ENCODE data around the gene GNB5.
A peak's percentile ranks its signal among the peaks of the same experiment; 100 is the strongest.

GNB5 gene

DNA sequence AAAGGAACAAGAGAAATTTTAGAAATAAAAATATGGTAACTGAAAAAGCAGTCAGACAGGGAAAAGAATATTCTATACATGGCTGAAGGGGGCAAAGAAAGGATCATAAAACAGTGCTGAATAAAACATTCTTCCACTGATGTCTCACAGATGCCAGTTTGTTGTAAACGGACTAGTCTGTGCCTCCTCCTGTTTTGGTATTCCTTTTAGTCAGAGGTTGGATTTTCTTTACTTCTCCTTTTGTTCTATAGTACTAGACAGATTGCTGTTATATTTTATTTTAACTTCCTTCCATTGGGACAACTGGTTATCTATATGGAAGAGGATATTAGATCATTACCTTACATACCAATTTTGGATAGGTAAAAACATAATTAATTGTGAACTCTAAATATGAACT is 16.0 kb upstream of the GNB5 start:
- DNase-seq (ENCODE audit: low spot score) = no peak

DNA sequence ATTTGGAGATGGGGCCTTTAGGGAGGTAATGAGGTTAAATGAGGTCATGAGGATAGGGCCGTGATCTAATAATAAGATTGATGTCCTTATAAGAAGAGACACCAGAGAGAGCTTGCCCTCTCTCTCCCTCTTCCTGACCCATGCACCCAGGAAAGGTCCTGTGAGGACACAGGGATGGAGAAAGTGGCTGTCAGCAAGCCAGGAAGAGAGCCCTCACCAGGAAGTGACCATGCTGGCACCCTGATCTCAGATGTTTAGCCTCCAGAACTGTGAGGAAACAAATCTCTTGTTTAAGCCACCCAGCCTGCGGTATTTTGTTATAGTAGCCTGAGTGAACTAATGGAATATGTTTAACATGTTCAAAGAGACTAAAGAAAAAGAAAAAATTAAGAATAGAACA is 15.3 kb upstream of the GNB5 start:
- DNase-seq (ENCODE audit: low spot score) = no peak

DNA sequence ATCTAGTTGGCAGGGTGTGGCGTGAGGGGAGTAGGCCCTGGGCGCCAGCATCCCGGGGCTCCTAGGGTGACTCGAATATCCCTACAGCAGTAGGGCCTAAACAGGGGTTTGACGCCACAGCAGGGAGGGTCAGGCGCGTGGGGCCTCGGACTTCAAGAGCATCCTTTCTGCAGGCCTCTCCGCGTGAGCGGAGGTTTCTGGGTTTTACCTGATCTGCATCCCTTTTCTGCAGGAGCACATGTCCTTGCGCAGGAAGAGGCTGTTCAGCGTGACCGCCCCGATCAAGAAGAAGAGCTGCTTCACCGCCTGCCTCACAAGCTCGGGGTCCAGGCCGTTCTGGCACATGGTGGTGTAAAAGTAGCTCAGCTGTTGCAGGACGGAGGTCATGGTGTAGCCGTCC is 13.5 kb upstream of the GNB5 start:
- DNase-seq (ENCODE audit: low spot score) = no peak

DNA sequence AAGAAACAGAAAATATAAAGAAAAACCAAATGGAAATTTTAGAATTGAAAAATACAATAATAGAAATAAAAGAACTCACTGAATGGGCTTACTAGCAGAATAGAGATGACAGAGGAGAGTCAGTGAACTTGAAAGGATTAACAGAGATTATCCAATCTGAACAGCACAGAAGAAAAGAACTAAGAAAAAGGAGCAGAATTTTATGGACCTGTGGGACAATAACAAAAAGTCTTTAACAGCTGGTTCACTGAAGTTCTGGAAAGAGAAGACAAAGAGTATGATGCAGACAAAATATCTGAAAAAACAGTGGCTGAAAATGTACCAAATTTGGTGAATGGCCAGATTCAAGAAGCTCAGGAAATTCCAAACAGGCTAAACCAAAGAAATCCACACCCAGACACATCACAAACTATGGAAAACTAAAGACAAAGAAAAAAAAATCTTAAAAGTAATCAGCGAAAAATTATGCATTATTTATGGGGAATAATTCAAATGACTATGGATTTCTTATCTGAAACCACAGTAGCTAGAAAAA is 9.7 kb upstream of the GNB5 start:
- DNase-seq (ENCODE audit: low spot score) = no peak

DNA sequence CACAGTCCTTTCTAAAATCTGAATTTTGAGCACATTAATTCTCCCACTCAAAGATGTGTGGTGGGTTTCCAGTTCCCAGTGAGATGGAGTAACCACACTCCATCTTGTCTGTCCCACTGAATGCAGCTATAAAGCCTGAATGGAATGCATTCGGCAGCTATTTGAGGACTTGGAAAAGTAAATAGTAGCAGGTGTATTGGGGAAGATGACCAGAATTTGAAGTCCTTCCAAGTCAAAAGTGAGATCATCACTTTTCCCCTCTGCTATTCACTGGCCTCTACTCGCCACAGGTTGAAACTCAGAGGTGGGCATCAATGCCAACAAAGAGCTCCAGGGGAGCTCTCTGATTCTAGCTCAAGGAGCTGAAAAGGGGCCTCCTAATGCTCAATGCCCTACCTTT is 8.1 kb upstream of the GNB5 start:
- no peak for DNase-seq (ENCODE audit: low spot score)

DNA sequence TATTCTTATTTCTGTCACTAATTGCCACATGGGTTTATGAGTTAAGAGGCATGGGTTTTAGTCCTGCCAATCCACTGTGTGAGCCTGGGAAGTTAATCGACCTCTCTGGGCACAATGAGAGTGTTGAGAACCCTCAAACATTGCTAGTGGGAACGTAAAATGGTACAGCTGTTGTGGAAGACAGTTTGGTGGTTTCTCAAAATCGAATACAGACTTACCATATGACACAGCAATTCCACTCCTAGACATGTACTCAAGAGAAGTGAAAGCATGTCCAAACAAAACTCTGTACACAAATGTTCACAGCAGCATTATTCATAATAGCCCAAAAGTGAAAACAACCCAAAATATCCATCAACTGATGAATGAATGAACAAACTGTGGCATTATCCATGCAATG is 5.7 kb upstream of the GNB5 start:
- DNase-seq (ENCODE audit: low spot score) = no peak

DNA sequence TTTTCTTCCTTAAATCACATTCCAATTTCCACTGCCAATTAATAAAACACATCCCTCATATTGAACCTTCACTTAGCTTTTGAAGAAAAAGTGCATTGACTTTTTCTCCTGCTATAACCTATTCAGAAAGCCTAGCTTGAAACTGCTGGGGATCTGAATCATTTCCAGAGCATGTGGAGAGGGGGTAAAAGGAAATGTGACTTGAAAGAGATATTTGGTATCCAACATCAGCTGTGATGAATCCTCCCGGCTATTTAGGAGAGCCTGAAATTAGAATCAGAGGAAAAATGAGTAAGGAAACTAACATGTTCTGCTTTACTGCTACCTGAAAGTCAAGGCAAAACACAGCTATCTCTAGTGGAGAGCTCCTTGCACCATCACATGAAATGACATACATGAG is 2.6 kb upstream of the GNB5 start:
- DNase-seq (ENCODE audit: low spot score) = no peak

DNA sequence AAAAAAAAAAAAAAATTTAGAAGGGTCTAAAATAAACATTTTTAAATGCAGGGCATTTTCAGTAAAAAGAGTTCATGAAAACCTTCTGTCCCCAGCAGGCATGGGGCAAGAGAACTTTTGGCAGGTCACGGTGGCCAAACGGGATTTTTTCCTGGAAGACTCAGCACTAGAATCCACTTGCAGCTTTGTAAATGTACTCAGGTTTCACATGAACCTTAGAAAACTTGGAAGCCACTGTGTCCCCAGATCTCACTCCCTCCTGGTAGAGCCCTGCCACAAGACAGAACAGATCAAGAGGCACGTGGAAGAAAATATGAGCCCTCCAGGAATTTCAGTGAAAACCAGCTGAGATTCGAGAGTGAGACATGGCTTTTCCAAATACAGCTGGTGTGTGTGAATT is 2.1 kb upstream of the GNB5 start:
- no peak for DNase-seq (ENCODE audit: low spot score)

DNA sequence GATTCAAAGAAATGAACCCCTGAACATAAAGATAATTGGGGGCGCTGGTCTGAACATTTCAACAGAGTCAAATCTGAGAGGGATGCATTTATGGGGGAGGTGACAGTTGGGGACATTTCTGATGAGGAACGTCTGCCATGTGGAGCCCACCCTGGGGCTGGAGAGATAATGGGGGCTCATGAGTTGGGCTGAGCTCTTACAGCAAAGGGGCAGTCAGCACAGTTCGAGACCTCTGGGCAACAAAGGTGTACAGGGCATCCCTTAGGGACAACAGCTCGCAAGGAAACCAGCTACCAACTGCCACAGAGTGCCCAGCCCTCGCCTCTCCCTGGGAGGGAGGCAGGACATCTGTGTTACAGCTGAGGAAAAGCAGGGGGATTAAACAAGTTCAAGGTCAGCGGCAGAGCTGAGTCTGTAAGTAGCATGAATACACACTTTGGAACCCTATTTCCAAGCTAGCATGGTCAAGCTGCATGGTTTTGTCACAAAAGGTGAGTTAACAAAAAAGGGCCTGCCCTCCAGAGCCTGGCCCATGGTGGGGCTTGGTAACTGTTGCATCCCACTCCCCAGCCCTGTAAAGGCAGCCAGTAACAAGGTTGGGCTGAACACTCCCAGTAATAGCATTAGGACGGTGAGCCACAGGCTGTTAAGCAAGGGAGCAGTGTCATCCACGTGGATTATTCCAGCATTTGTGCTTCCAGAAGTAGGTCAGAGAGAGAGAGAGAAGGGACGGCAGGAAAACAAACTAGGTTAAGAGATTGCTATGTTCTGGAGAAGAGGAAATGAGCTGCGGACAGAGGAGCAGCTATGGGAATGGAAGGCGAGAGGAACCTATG is 4.3 kb downstream of the GNB5 start:
- peak; percentile 70 for DNase-seq (ENCODE audit: low spot score)

DNA sequence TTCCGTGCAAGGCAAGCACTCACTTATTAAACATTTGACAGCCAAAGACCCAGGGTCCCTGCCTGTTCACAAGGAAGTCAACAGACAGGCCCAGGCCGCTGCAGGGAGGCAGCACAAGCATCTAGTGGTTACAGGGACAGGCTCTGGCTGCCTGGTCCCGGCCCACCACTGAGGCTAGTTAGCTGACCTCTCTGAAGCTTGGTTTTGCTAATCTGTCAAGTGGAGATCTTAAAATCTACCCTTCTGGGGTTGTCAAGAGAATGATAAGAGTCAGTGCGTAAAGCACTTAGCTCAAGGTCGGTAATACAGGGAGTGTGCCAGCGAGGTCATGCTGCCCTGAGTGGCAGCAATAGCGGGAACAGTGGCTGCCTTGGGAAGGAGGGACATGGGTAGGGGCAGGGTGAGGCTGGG is 6.0 kb downstream of the GNB5 start:
- no peak for DNase-seq (ENCODE audit: low spot score)

DNA sequence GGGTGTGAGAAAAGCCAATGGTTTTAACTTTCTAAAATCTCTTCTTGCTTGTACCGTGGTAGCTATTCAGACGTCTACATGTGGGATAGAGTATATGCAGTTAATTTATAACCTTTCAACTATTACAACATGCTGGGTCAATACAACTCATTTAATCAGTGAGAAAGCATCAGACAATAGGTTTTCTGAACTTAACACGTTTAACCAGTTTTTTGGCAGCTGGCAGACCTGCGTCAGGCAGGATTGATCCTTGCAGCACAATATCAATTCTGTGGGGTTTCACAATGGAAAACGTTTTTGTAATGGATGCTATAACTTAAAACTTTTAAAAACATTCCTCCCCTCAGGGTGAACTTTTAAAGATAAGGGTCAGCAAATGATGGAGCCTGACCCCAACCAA is 6.5 kb downstream of the GNB5 start:
- DNase-seq (ENCODE audit: low spot score) = no peak

DNA sequence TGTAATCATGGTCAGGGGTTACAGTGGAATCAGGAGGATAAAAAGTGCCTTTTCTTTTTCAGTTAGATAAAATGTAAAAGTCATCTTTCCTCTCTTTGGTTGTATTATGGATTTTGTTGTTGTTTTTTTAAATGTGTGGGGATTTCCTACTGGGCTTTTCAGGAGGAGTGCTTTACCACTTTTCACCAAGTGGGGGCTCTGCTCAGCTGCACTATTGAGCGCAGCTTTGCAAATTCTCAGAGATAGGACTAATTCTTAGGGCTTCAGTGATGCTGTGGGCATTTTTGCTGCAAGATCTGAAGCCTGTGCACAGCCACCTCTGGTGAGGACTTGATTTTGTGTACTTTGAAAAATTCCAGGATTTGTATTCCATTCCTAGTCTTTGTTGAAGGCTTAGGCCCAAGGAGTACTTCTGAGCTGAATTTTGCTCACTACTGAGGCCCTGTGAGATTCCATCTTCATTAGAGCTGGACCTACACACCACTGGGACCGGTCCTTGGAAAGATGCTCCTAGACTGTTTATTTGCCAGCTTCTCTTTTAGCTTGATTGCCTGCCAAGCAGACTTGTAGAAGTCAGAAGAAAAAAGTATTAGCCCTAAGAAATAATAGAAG is 7.5 kb downstream of the GNB5 start:
- peak; percentile 41 for DNase-seq (ENCODE audit: low spot score)

DNA sequence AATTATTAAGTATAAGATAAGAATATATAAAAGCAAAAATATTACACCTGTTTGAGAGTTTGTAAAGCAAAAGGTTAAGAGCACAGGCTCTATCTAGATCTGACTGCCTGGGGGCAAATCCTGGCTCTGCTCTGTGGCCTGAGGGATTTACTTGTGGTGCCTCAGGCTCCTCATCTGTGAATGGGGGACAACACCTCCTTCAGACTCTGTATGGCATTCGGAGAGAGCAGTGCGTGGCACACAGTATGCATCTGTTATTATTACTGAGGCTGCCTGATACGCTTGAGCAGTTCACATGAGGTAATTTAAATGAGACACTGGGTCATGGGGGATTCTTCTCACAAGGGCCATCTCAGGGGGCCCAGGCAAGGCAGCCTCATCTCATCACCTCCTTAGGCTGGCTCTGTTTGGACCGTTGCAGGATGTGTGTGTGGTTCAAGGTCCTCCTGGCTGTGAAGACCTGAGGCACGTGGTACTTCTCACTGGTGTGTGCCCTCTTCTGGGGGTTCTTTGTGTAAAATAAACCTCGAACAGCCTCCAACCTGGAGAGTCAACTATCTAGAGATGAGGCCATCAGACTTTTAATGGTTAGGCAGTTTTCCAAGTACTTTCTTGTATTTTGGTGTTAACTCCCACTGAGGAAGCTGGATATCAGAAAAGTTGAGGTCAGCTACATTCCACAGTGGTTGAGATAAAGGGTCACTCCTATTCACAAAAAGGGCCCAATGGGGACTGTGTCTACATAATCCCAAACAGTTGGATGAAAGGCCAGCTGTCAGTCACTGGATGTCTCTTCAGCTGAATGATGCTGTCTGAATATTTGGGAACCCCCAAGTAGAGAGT is 9.0 kb downstream of the GNB5 start:
- no peak for DNase-seq (ENCODE audit: low spot score)

DNA sequence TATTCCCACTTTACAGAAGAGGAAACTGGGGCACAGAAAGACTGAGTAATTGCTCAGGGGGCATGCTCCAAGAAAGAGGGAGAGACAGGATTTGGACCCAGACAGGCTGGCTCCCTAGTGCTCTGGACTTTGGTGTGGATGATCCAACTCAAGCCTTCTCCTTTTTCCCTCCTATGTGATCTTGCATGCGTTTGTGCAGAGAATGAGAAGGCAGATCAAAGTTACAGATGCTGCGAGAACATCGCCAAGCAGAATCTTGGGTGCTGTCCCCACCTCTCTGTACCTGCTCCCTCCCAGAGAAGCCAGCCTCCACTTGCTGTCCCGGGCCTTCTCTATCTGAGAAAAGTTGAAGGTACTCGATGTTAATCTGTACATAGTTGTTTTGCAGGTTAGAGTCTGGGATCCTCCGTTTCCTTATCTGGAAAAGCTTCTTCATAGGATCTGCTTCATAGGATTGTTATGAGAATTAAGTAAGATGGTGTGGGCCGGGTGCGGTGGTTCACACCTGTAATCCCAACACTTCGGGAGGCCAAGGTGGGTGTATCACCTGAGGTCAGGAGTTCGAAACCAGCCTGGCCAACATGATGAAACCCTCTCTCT is 10.2 kb downstream of the GNB5 start:
- DNase-seq (ENCODE audit: low spot score) = no peak

DNA sequence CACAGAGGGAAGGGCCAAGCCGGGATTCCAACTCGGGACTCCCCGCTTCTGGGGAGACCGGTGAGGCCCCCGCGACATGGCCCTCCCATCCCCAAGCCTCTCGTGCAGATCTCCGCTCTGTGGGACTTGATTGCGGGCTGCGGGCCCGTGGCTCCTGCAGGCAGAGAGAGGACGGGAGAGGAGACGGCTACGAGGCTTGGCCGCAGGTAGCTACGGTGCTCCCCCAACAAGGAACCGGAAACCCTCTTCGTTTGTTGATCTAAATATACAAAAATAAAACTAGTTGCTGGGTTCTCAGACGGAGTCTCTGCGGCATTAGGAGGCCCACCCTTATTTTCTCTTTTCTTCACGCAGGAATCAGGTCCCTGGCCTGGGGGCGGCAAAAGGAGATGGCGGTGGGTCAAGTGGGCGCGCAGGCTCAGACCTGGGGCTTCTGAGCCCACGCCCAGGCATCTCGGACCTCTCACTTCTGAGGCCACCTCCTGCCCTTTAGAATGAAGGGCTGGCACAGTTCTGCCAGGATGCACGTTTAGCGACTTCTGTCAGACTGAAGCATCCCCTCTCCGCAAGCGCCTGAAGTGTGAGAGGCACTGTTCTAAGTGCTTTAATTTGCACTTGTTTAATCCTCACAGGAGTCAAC is 10.9 kb downstream of the GNB5 start:
- DNase-seq (ENCODE audit: low spot score) = no peak

DNA sequence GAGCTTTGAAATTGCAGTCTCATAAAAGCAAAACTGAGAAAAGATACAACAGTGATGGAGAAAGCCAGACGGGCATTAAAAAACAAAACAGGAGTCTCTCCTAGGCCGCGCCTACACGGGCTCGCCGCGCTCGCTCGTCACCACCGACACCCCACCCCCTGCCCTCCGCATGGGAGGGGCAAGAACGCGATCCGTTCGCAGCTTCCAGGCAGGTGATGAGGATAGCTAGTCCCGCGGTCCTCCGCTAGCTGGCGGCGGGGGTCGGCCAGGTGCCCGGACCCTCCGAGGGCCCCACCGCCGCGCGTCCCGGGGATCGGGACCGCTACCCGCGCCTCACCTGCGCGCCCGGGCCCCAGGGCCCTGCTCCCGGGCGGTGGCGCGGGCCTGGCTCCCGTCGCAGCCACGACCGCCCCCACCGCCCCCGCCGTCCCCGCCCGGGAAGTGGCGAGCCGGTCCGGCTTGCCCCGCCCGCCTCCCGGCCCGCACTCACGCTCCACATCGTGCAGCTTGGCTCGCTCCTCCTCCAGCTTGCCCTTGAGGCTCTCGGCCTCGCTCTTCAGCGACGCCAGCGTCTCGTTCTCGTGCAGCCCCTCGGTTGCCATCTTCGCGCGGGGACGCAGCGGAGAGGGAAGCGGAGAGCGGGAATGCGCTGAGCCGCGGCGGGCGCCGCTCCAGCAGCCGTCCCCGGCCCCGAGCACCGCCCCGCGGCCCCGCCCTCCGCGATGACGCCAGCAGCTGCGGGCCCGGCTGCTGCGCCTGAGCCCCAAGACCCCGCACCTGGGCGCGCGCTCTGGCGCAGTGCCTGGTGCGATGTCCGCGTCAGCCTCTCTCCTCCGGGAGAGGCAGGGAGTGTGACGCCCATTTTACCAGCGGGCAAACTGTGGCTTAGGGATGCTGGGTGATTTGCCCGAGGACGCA is 11.7 kb downstream of the GNB5 start:
- DNase-seq (ENCODE audit: low spot score) = peak; percentile 73

DNA sequence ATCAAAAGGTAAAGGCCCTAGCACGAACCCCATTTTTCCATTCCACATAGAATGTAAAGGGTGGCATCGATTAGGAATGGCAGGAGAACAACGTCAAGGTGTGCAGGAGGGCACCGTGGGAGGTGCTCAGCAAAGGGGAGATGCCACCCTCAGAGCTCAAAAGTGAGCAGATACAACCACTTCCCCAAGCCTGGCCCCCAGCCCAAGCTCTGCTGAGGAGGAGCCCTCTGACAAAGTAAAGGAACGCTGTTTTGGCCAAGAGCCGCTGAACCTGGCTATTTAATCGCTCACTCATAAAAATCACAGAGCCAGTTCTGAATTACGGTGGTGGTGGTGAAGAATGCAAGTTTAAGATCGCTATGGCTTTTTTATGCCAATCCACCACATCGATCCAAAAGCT is 12.4 kb downstream of the GNB5 start:
- no peak for DNase-seq (ENCODE audit: low spot score)

DNA sequence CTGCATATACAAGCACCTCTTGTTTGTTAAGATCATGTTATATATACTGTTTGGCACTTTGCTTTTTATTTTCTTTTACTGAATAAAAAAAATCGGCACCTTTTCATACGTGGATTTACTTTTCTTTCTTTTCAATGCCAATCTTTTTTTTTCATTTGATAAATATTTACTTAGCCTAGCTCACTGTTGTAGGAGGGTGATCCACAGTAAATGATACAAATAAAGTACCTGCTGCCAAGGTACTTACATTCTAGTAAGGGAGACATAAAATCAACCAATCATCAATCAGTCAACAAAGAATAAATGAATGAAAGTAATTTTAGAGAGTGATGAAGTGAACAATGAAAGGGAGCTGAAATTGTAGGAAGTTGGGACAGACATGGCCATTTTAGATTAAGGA is 18.3 kb downstream of the GNB5 start:
- no peak for DNase-seq (ENCODE audit: low spot score)

DNA sequence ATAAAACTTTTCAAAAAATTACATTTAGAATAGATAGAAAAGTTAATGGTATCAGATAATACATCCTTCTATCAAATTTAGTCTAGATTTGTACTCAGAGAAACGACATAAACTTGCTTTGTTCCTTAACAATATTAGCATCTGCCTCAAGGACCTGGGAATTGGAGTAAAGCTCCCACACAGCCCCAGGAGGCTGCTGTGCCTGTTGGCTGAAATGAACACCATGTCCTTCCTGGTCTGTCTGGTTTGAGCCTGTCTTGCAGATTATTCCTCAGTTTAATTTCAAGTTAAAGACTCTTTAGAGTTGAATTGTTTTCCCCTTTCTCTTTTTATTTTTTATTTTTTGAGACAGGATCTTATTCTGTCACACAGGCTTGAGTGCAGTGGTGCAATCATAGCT is 19.4 kb downstream of the GNB5 start:
- no peak for DNase-seq (ENCODE audit: low spot score)

DNA sequence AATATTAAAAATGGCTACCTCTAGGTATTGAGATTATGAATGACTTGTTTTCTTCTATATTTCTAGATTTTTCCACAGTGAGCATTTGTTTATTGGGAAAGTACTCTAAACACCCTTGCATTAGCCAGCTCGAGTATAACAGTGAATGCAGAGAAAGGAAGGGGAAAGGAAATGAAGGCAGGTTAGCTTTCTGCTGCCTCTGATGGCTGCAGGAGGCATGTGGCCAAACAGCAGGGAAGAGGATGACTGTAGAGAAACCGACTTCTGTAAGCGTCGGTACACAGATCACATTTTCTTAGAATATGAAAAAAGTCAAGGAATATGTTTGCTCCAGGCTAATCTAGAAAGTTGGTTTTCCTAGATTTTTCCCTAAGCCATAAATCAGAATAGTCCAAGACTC is 19.8 kb downstream of the GNB5 start:
- no peak for DNase-seq (ENCODE audit: low spot score)
